GM20000 (cell line): ENCODE results near the gene NAT10.

Experiments used
- DNase-seq: peaks from one replicate; pipeline ENCODE4 v3.0.0; 2012; ENCODE audit warnings: low spot score
- CTCF ChIP-seq: IDR thresholded peaks from 2 replicates; pipeline ENCODE4 v1.5.1; 2012; ENCODE audit warnings: mild to moderate bottlenecking, control low read depth; ENCODE audit errors: extremely low read depth, missing control alignments

The NAT10 gene

GRCh38 chr11:34169686-34170085 is 64.3 kb downstream of the NAT10 start:
- TF ChIP-seq CTCF, result no peak
- no peak for DNase-seq

GRCh38 chr11:34173050-34173449 is 67.6 kb downstream of the NAT10 start:
- no peak for DNase-seq
- TF ChIP-seq CTCF, result no peak

GRCh38 chr11:34174412-34175041 is 69.1 kb downstream of the NAT10 start:
- DNase-seq, result peak; percentile 90

GRCh38 chr11:34175284-34176019 is 70.0 kb downstream of the NAT10 start:
- no peak for TF ChIP-seq CTCF
- no peak for DNase-seq

More at GRCh38 chr11:34174412-34175041, 69.1 kb downstream of the NAT10 start:
- TF ChIP-seq CTCF, result peak; percentile 98

GRCh38 chr11:34176751-34177209 is 71.4 kb downstream of the NAT10 start:
- no peak for TF ChIP-seq CTCF

GRCh38 chr11:34178209-34178821 is 72.9 kb downstream of the NAT10 start:
- DNase-seq, result no peak
- no peak for TF ChIP-seq CTCF

More at GRCh38 chr11:34176751-34177209, 71.4 kb downstream of the NAT10 start:
- DNase-seq, result no peak
